PC-9 (cell line): Measurements from ENCODE around the gene BRINP2.

Experiments
- CTCF ChIP-seq: fragments of 200-600 bp; sonication (generic); conservative IDR thresholded peaks from 2 replicates; pipeline ENCODE4 v1.6.1; 2017; ENCODE audit warnings: mixed run types, antibody characterized with exemption, mild to moderate bottlenecking, moderate library complexity
- EZH2 ChIP-seq: fragments of 200-600 bp; sonication (generic); IDR thresholded peaks from 2 replicates; pipeline ENCODE4 v1.8.0; 2017; ENCODE audit warnings: antibody characterized with exemption, low read depth

GRCh38 chr1:177210071-177210470, 39.3 kb downstream of the BRINP2 start:
- TF ChIP-seq CTCF, result no peak
- TF ChIP-seq EZH2, result no peak
